ENCODE data around the gene ZNF281. TPM values are rescaled to one million over a fixed set of nuclear protein-coding genes. Genes with fewer than 3 reads are reported as not detected.

Gene ZNF281
- total and polyA plus RNA-seq, 9 of the 15 experiments (the other 6 are each of a cell fraction or from before 2014, with no cell fraction given): 9.6 to 24.9 (median 16.5) TPM

DNA sequence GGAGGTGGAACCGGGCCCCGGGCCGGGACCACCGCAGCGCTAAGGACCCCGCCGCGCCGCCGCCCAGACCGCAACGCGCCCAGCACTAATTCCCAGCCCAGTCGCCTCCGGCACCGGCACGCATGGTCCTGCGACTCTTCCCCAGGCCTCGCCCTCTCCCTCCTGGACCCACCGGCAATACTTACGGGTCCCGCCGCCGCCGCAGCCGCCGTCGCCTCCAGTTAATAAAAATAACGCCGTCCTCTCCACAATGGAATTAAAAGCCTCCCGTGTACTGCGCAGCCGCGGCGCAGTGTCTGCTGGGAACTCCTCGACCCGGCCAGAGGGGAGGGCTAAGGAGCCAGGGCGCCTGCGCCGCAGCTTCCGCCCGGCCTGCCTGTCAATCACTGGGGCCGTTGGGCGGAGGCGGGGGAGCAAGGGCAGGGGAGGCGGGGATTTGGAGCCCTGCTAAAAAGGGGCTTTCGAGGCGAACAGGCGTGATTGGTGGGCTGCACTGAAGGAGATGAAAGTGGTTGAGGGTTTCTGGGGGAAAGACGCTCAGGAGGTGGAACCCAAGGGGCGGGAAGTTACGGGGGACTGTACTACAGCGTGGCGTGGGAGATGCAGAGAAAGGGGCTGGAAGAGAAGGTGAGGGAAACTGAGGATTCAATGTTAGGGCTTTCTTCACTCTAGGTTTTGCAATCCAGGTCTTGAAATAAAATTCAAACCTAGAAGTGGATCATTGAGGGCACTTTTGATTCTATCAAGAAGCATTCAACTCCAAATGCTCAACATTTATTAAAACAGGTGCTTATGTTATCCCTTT lies at the start of gene ZNF281 (continued):
- no peak for TF ChIP-seq HSF4 (CRISPR knock-in tag; IDR thresholded peaks at IDR 0.05; ENCODE audit: borderline replicate concordance)
- TF ChIP-seq WHSC1 (IDR thresholded peaks at IDR 0.05; ENCODE audit: low read length): no peak
- TF ChIP-seq ERF (CRISPR knock-in tag; IDR thresholded peaks at IDR 0.05): no peak
- no peak for TF ChIP-seq NFYB (IDR thresholded peaks at IDR 0.05; ENCODE audit: extremely low read depth, insufficient read length)
- TF ChIP-seq, protein P1, sequence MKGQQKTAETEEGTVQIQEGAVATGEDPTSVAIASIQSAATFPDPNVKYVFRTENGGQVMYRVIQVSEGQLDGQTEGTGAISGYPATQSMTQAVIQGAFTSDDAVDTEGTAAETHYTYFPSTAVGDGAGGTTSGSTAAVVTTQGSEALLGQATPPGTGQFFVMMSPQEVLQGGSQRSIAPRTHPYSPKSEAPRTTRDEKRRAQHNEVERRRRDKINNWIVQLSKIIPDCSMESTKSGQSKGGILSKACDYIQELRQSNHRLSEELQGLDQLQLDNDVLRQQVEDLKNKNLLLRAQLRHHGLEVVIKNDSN (CRISPR knock-in tag; IDR thresholded peaks at IDR 0.05): no peak
- TF ChIP-seq CBX1 (IDR thresholded peaks at IDR 0.05; ENCODE audit: low read depth): 0 out of 2 replicates have a peak, but pooled peaks have one; percentile 61
- TF ChIP-seq ZNF282 (CRISPR knock-in tag; IDR thresholded peaks at IDR 0.05): no peak
- TF ChIP-seq ZKSCAN3 (CRISPR knock-in tag; IDR thresholded peaks at IDR 0.05): no peak
- no peak for TF ChIP-seq NFATC3 (IDR thresholded peaks at IDR 0.05)
- peak; percentile 92 for TF ChIP-seq POLR2A (conservative IDR thresholded peaks at IDR 0.05)
- TF ChIP-seq ZNF316 (IDR thresholded peaks at IDR 0.05): no peak
- TF ChIP-seq ZNF174 (CRISPR knock-in tag; IDR thresholded peaks at IDR 0.05): no peak
- TF ChIP-seq, protein P2, sequence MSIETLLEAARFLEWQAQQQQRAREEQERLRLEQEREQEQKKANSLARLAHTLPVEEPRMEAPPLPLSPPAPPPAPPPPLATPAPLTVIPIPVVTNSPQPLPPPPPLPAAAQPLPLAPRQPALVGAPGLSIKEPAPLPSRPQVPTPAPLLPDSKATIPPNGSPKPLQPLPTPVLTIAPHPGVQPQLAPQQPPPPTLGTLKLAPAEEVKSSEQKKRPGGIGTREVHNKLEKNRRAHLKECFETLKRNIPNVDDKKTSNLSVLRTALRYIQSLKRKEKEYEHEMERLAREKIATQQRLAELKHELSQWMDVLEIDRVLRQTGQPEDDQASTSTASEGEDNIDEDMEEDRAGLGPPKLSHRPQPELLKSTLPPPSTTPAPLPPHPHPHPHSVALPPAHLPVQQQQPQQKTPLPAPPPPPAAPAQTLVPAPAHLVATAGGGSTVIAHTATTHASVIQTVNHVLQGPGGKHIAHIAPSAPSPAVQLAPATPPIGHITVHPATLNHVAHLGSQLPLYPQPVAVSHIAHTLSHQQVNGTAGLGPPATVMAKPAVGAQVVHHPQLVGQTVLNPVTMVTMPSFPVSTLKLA (conservative IDR thresholded peaks at IDR 0.05): 0 out of 4 replicates have a peak, but pooled peaks of 1 of the 2 experiments have one; percentile 19
- 0 out of 2 replicates have a peak, but pooled peaks have one; percentile 7 for TF ChIP-seq JUN (IDR thresholded peaks at IDR 0.05; ENCODE audit: borderline replicate concordance, low read depth, low read length)
- no peak for TF ChIP-seq JUN (CRISPR knock-in tag; IDR thresholded peaks at IDR 0.05; ENCODE audit: borderline replicate concordance)
- TF ChIP-seq, protein P3, sequence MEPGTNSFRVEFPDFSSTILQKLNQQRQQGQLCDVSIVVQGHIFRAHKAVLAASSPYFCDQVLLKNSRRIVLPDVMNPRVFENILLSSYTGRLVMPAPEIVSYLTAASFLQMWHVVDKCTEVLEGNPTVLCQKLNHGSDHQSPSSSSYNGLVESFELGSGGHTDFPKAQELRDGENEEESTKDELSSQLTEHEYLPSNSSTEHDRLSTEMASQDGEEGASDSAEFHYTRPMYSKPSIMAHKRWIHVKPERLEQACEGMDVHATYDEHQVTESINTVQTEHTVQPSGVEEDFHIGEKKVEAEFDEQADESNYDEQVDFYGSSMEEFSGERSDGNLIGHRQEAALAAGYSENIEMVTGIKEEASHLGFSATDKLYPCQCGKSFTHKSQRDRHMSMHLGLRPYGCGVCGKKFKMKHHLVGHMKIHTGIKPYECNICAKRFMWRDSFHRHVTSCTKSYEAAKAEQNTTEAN (CRISPR knock-in tag; IDR thresholded peaks at IDR 0.05): no peak
- no peak for TF ChIP-seq SRSF1 (IDR thresholded peaks at IDR 0.05; ENCODE audit: low read depth, low read length)

Measured in K562 (cell line).